Aorta (tissue), 5 donors: ENCODE measurements around the gene SLC35D2. TPM values are rescaled to one million over a fixed set of nuclear protein-coding genes. Genes with fewer than 3 reads are reported as not detected.

Experiments used
- ATAC-seq: fragments of 200-7000 bp; cut with Tn5 transposase; one replicate; pipeline ENCODE4 v1.9.1; 2022; ENCODE audit warnings: moderate library complexity; ENCODE audit not compliant: low FRiP score
- DNase-seq, 2 donors: peaks; one replicate each; pipeline ENCODE4 v3.0.0-alpha.2; 2020
- H3K27ac ChIP-seq, 2 donors: one replicate each; pipeline ENCODE4 v1.5.1; 2013; ENCODE audit warnings: low read length in 2 of 2, mild to moderate bottlenecking in 2 of 2, moderate library complexity in 2 of 2, control low read depth in 1 of 2, inconsistent platforms in 1 of 2, low read depth in 1 of 2
- H3K27me3 ChIP-seq, 2 donors: one replicate each; pipeline ENCODE4 v1.6.1; 2013; ENCODE audit warnings: control low read depth in 1 of 2, low read length in 1 of 2, mild to moderate bottlenecking in 1 of 2, moderate library complexity in 1 of 2; ENCODE audit not compliant: insufficient read depth in 2 of 2, control insufficient read depth in 1 of 2
- H3K36me3 ChIP-seq, 2 donors: one replicate each; pipeline ENCODE4 v1.6.1; 2013; ENCODE audit warnings: control low read depth in 1 of 2, low read length in 1 of 2, mild to moderate bottlenecking in 1 of 2; ENCODE audit not compliant: insufficient read depth in 2 of 2, control insufficient read depth in 1 of 2
- H3K4me1 ChIP-seq, 2 donors: one replicate each; pipeline ENCODE4 v1.6.1; 2013; ENCODE audit warnings: low read length in 2 of 2, control low read depth in 1 of 2, mild to moderate bottlenecking in 1 of 2, moderate library complexity in 1 of 2; ENCODE audit not compliant: insufficient read depth in 2 of 2, control insufficient read depth in 1 of 2
- H3K4me3 ChIP-seq, 2 donors: one replicate each; pipeline ENCODE4 v1.5.1; 2013; ENCODE audit warnings: low read length in 2 of 2, control low read depth in 1 of 2, mild to moderate bottlenecking in 1 of 2
- H3K9me3 ChIP-seq: one replicate; pipeline ENCODE4 v1.6.1; 2013; ENCODE audit warnings: mild to moderate bottlenecking, low read length; ENCODE audit not compliant: control insufficient read depth
- WGBS, 2 donors: extraction: QIAGEN DNeasy Blood & Tissue Kit; methylation state at CpG; one replicate each; pipeline ENCODE4 v1.1.7; 2013; 5-methylcytosine and 5-hydroxymethylcytosine counted together
- intact Hi-C, 2 donors: fragments of 100-400 bp; cut with DNase I; formaldehyde crosslinking; loops; one replicate each; pipeline versions ENCODE4 v1.14.2 to v1.15.0; 2022
- polyA plus RNA-seq, 2 donors: library from polyadenylated mRNA; stranded (reverse); fragments of 200-250 nt; gene quantifications; one replicate each; pipeline ENCODE4 v1.2.3, GENCODE V29; 2013
- total RNA-seq, 2 donors: library from RNA; stranded (reverse); fragmentation: NEBNext Ultra II Directional; extraction: Animal tissue kit (Norgen Biotek cat#: 25700); gene quantifications; one replicate each; pipeline ENCODE4 v1.2.1, GENCODE V29; 2021
- donor health status: healthy with polysubstance abuse.
- donor health status: Bipolar disorder and iron deficiency.
- donor health status: DM: no; HTN: no; CAD: no.
- donor health status: DM: no; HTN: no; CAD: no.
- donor health status: DM: yes; HTN: yes; CAD: no.

SLC35D2 gene
- total and polyA plus RNA-seq, 4 donors: 18.0 to 22.0 (median 20.9) TPM

- no peaks in the 10 kb centered on the region for H3K9me3 ChIP-seq
- no peaks in the 10 kb centered on the region for H3K36me3 ChIP-seq
- H3K4me3 ChIP-seq: peak overlapping the region; percentile 71 to 84
- ATAC-seq: peak; percentile 85
- H3K27ac ChIP-seq: peak overlapping the region; percentile 68 to 98
- DNase-seq: peak; percentile 81 to 89
- 0 to 1% methylated on average over 51 to 58 of the region's 58 CpGs for WGBS, 2 donors
- H3K4me1 ChIP-seq: peaks cover 0 to 3% of the 10 kb centered on the region in 2 donors
- no peaks in the 10 kb centered on the region for H3K27me3 ChIP-seq
- intact Hi-C loops: loop anchor here (5.0 kb wide), 3 partner anchors 33 to 238 kb away; partner anchors contain the start of genes HABP4 (in 1 of the 2) and PRXL2C (in 1 of the 2)
Measured at GRCh38 chr9:96418920-96419690, 35.6 kb upstream of the SLC35D2 start.

DNA sequence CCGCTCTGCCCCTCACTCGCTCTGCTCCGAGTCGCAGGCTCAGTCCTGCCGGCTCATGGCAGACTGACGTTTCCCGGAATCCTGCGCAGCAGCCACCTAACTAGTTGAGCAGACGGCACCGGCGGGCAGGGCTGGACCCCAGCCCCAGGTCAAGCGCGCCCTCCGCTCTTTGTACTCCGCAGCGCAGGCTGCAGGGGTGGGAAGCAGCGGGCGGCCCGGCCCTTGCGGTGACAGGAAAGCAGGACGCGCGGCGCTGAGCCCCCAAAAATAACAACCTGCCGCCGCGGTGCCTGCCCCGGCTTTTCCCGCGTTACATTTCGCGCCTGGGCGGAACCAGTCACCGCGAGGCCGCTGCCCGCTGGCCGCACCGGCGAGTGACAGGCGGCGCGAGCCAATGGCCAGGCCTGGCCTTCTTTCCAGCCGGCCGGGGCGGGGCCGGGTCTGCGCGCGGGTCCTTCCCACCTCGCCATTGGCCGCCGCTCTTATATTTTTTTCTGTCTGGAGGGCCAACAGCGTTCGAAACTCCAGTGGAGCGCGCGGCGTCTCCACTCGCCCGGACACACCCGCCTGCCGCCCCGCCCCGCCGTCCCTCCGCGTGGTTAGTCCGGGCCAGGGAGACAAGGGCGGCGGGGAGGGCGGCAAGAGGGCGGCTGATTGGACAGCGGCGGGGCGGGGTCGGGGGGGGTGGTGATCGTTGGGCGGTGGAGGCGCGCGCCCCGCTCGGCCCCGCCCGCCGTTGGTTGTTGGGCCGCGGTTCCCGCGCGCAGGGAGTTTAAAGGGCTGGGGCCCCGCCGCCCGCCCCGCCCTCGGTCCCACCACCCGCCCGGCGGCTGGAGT is 34.8 kb upstream of the SLC35D2 start, which contains the start of gene ZNF367:
TSS of gene ZNF367 (minus strand) at position 288 of the 837 bp plus-strand sequence. CDS start 338 bp downstream, outside the sequence.
- intact Hi-C loops: loop anchor here (5.0 kb wide), 3 partner anchors 34 to 239 kb away; partner anchors contain the start of genes HABP4 (in 1 of the 2) and PRXL2C (in 1 of the 2)
- Histone ChIP-seq H3K36me3 (no peaks in the 10 kb centered on the region), H3K27ac (peak within 1 kb of the TSS; percentile 68 to 98), H3K9me3 (no peaks in the 10 kb centered on the region), H3K4me3 (peak within 1 kb of the TSS; percentile 71 to 84), H3K4me1 (peaks cover 0 to 3% of the 10 kb centered on the region in 2 donors), H3K27me3 (no peaks in the 10 kb centered on the region)
- peak; percentile 99 for DNase-seq
- 0 to 1% methylated on average over 97 to 100 of the region's 100 CpGs for WGBS, 2 donors
- peak; percentile 96 for ATAC-seq

DNA sequence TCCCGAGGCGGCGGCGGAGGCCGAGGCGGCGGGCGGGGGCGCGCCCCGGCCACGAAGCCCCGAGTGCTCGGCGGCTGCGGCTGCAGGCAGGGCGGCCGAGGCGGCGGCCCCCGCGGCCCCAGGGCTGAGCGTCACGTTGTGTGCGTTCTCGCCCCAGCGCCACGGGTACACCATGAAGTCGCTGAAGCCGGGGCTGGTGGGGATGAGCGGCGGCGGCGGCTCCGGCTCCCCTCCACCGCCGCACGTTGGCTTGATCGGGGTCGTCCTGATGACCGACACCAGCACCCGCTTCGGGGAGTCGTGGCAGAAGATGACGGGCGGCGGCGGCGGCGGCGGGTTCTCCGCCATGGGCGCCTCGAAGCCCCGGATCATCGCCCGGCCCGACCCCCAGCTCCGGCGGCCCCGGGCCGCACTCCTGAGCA is 34.2 kb upstream of the SLC35D2 start:
- Histone ChIP-seq H3K9me3 (no peaks in the 10 kb centered on the region), H3K36me3 (no peaks in the 10 kb centered on the region), H3K27me3 (no peaks in the 10 kb centered on the region), H3K27ac (peak overlapping the region; percentile 58 to 76), H3K4me1 (peaks cover 0 to 3% of the 10 kb centered on the region in 2 donors), H3K4me3 (peak overlapping the region; percentile 62 to 78)
- intact Hi-C loops: loop anchor here (1.0 to 5.0 kb wide), 4 partner anchors 35 to 240 kb away; partner anchors contain the start of genes PRXL2C (in 2 of the 2) and HABP4 (in 1 of the 2)
- no peak for ATAC-seq
- DNase-seq: peak; percentile 61 to 79
- WGBS, 2 donors: 1% methylated on average over 33 to 62 of the region's 62 CpGs

- Histone ChIP-seq H3K4me1 (peaks cover 0 to 3% of the 10 kb centered on the region in 2 donors), H3K27ac (peak overlapping the region; percentile 43 to 86), H3K9me3 (no peaks in the 10 kb centered on the region), H3K36me3 (no peaks in the 10 kb centered on the region), H3K4me3 (peak overlapping the region; percentile 62 to 78), H3K27me3 (no peaks in the 10 kb centered on the region)
- 0% methylated on average over 45 to 50 of the region's 50 CpGs for WGBS, 2 donors
- intact Hi-C loops: loop anchor here (1.0 to 5.0 kb wide), 4 partner anchors 35 to 240 kb away; partner anchors contain the start of genes PRXL2C (in 2 of the 2) and HABP4 (in 1 of the 2)
- ATAC-seq (peak; percentile 65), DNase-seq (peak; percentile 92 to 97)
Measured at GRCh38 chr9:96417051-96417586, 33.6 kb upstream of the SLC35D2 start.

DNA sequence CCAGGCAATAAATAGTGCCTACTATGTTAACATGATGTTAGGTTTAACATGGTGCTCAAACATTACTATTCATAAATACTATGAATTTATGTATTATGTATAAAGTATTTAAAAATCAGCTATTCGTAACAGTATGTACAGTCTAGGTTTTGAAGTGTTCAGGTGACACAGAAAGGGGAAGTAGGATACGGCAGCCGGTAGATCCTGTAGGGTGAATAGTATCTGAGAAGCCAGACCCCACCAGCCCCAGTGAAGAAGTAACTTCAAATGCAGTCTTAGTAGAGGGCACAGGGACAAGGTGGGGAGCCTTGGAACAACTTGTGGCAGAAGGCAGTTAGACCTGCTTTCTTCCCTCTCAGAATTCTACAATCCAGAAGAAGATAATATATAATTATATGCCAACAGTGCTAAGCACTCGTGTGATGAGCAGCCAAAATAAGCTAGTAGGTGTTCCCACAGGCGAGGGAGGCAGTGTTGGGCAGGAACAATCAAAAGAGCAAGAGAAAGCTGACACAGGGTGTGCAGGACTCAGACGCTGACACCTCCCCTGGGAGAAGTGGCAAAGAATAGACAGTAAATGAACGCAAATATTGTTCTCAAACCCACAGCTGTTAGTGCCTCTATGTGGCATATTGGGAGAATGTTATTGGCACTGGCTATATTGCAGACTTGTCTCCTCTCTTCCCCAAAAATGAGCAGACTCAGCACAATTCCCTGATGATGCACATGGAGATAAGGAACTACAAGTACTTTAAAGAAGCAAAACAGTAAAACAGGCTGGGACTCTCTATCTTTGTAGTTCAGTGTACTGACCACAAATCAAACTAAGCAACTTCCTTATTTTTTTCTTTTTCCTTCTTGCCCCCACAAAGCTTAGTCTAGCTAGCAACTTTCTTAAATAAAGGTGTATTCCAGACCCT is 30.1 kb upstream of the SLC35D2 start:
- intact Hi-C loops: no loop called here
- no peaks in the 10 kb centered on the region for H3K4me1 ChIP-seq
- ATAC-seq (no peak), DNase-seq (no peak)
- no peak overlapping the region for H3K4me3 ChIP-seq
- no peak overlapping the region for H3K27ac ChIP-seq
- H3K36me3 ChIP-seq: no peaks in the 10 kb centered on the region
- 35 to 42% methylated on average over 7 of the region's 7 CpGs for WGBS, 2 donors
- H3K9me3 ChIP-seq: no peaks in the 10 kb centered on the region
- no peaks in the 10 kb centered on the region for H3K27me3 ChIP-seq

GRCh38 chr9:96412174-96412913 is 28.8 kb upstream of the SLC35D2 start:
- intact Hi-C loops: no loop called here
- H3K27me3 ChIP-seq: no peaks in the 10 kb centered on the region
- ATAC-seq (no peak), DNase-seq (no peak)
- no peak overlapping the region for H3K4me3 ChIP-seq
- H3K4me1 ChIP-seq: no peaks in the 10 kb centered on the region
- H3K9me3 ChIP-seq: no peaks in the 10 kb centered on the region
- H3K36me3 ChIP-seq: no peaks in the 10 kb centered on the region
- H3K27ac ChIP-seq: no peak overlapping the region
- WGBS, 2 donors: 87% methylated on average over 8 of the region's 8 CpGs

DNA sequence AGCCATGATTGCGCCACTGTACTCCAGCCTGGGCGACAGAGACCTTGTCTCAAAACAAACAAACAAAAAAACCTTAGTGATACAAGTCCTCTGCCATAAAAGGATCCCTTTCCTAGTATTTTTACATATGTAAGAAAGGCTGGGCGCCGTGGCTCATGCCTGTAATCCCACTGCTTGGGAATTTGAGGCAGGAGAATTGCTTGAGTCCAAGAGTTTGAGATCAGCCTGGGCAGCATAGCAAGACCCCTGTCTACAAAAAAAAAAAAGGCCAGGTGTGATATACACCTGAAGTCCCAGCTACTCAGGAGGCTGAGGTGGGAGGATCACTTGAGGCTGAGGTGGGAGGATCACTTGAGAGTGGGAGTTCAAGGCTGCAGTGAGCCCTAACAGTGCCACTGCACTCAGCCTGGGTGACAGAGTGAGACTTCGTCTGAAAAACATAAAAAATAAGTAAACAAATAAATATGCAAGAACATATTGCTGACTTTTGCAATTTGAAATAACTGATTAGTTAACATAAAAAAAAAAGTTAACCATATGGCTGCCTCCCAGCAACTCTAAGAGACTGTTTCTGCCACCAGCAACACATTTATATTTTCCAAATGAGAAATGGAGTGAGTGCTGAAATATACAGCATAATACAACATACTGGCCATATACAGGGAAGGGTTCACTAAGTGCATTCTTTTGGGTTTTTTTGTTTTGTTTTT is 27.8 kb upstream of the SLC35D2 start:
- no peak for ATAC-seq
- no peak for DNase-seq
- Histone ChIP-seq H3K9me3 (no peaks in the 10 kb centered on the region), H3K27me3 (no peaks in the 10 kb centered on the region), H3K36me3 (no peaks in the 10 kb centered on the region), H3K27ac (no peak overlapping the region), H3K4me1 (no peaks in the 10 kb centered on the region), H3K4me3 (no peak overlapping the region)
- intact Hi-C loops: no loop called here
- WGBS, 2 donors: 92 to 95% methylated on average over 5 of the region's 5 CpGs
